Endodermal cell (in vitro differentiated cells): Measurements from ENCODE around the gene RAB44. TPM values are rescaled to one million over a fixed set of nuclear protein-coding genes. Genes with fewer than 3 reads are reported as not detected.

ENCODE experiments used
- DNase-seq: peaks from one replicate; pipeline ENCODE4 v3.0.0-alpha.2; 2017
- H3K27ac ChIP-seq: 2 replicates; pipeline ENCODE4 v1.5.1; 2013; ENCODE audit warnings: mild to moderate bottlenecking, low read depth, low read length, moderate library complexity
- H3K27me3 ChIP-seq: 2 replicates; pipeline ENCODE4 v1.6.1; 2013; ENCODE audit warnings: mild to moderate bottlenecking, low read length, moderate library complexity; ENCODE audit not compliant: insufficient read depth, control insufficient read depth, poor library complexity, severe bottlenecking
- H3K36me3 ChIP-seq: 2 replicates; pipeline ENCODE4 v1.7.0; 2013; ENCODE audit warnings: mild to moderate bottlenecking, low read length, moderate library complexity; ENCODE audit not compliant: control insufficient read depth, insufficient read depth
- H3K4me1 ChIP-seq: one replicate; pipeline ENCODE4 v1.7.0; 2013; ENCODE audit warnings: low read length; ENCODE audit not compliant: control insufficient read depth, insufficient read depth
- H3K4me3 ChIP-seq: 2 replicates; pipeline ENCODE4 v1.5.1; 2013; ENCODE audit warnings: mild to moderate bottlenecking, low read length, moderate library complexity
- H3K9ac ChIP-seq: 2 replicates; pipeline ENCODE4 v1.6.1; 2013; ENCODE audit warnings: mild to moderate bottlenecking, low read length, moderate library complexity; ENCODE audit not compliant: poor library complexity, severe bottlenecking; ENCODE audit errors: extremely low read depth
- H3K9me3 ChIP-seq: 2 replicates; pipeline ENCODE4 v1.6.1; 2013; ENCODE audit warnings: mild to moderate bottlenecking, low read length, moderate library complexity; ENCODE audit not compliant: control insufficient read depth
- H3K27ac Mint-ChIP-seq: 2 replicates; pipeline ENCODE4 v1.8.0; 2020; ENCODE audit warnings: mixed read lengths
- H3K27me3 Mint-ChIP-seq: 2 replicates; pipeline ENCODE4 v1.8.0; 2021; ENCODE audit warnings: mild to moderate bottlenecking, mixed read lengths; ENCODE audit not compliant: insufficient read depth
- H3K36me3 Mint-ChIP-seq: 2 replicates; pipeline ENCODE4 v1.8.0; 2020; ENCODE audit warnings: low read depth, mixed read lengths
- H3K4me1 Mint-ChIP-seq: 2 replicates; pipeline ENCODE4 v1.8.0; 2020; ENCODE audit warnings: mixed read lengths
- H3K4me3 Mint-ChIP-seq: 2 replicates; pipeline ENCODE4 v1.8.0; 2020; ENCODE audit warnings: mild to moderate bottlenecking, moderate library complexity, mixed read lengths
- H3K9me3 Mint-ChIP-seq: 2 replicates; pipeline ENCODE4 v1.8.0; 2020; ENCODE audit warnings: mild to moderate bottlenecking, mixed read lengths
- WGBS, 2 experiments: methylation state at CpG; one replicate each; pipeline versions ENCODE4 v1.1.5 to v1.1.7; 2013; ENCODE audit warnings: missing lambda C conversion rate in 2 of 2, mixed read lengths in 1 of 2; ENCODE audit not compliant: insufficient coverage in 1 of 2, insufficient read length in 1 of 2; 5-methylcytosine and 5-hydroxymethylcytosine counted together
- total RNA-seq, 2 donors: library from RNA; stranded (reverse); fragmentation: NEBNext Ultra II Directional in 1 of 2; extraction: Animal tissue kit (Norgen Biotek cat#: 25700) in 1 of 2; gene quantifications; 2 replicates in 1 of 2; 3 replicates in 1 of 2; pipeline ENCODE4 v1.2.1, GENCODE V29; 2021
- TF ChIP-seq, protein P1 (sequence below): fragments of 200-600 bp; sonication (generic); conservative IDR thresholded peaks from 2 replicates; pipeline ENCODE4 v1.5.0; 2021; ENCODE audit warnings: antibody characterized with exemption, mild to moderate bottlenecking

Gene RAB44
- total RNA-seq, 2 donors from 2014 or later, result not detected

DNA sequence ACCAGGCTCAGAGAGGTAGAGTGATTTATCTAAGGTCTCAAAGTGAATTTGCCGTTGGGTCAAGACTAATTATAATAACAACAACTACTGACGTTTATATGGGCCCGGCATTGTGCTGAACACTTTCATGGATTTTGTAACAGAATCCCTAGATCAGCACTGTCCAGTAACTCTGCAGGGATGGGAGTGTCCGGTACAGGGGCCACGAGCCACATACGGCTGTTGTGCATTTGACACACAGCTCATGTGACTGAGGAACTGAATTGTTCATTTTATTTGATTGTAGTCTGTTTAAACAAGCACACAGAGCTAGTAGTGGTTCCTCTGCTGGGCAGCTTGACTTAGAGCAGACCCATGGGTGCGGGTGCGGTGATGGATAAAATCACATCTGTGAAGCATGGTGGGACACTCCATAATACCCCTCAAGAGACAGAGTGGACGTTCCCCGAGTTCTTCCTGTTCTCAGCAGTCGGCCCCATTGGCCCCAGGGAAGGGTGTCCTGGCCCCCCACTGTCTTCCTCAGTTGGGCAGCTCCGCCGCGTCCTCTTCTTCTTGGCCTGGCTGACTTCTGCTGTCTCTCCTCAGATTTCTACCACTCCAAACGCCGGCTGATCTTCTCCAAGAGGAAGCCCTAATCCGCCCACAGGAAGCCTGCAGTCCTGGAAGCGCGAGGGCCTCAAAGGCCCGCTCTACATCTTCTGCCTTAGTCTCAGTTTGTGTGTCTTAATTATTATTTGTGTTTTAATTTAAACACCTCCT is 12.3 kb upstream of the RAB44 start:
- peaks cover 20% of the 10 kb centered on the region for H3K27me3 Mint-ChIP-seq
- no peaks in the 10 kb centered on the region for H3K9me3 ChIP-seq
- H3K9me3 Mint-ChIP-seq, result no peaks in the 10 kb centered on the region
- no peaks in the 10 kb centered on the region for H3K36me3 Mint-ChIP-seq
- peaks cover 3% of the 10 kb centered on the region for H3K4me1 ChIP-seq
- H3K27ac Mint-ChIP-seq, result no peak overlapping the region
- H3K4me3 ChIP-seq, result no peak overlapping the region
- H3K4me1 Mint-ChIP-seq, result peaks cover 2% of the 10 kb centered on the region
- H3K27ac ChIP-seq, result no peak overlapping the region
- 93 to 95% methylated on average over 8 to 20 of the region's 20 CpGs for WGBS, 2 experiments
- TF ChIP-seq, protein P1, sequence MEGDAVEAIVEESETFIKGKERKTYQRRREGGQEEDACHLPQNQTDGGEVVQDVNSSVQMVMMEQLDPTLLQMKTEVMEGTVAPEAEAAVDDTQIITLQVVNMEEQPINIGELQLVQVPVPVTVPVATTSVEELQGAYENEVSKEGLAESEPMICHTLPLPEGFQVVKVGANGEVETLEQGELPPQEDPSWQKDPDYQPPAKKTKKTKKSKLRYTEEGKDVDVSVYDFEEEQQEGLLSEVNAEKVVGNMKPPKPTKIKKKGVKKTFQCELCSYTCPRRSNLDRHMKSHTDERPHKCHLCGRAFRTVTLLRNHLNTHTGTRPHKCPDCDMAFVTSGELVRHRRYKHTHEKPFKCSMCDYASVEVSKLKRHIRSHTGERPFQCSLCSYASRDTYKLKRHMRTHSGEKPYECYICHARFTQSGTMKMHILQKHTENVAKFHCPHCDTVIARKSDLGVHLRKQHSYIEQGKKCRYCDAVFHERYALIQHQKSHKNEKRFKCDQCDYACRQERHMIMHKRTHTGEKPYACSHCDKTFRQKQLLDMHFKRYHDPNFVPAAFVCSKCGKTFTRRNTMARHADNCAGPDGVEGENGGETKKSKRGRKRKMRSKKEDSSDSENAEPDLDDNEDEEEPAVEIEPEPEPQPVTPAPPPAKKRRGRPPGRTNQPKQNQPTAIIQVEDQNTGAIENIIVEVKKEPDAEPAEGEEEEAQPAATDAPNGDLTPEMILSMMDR, result no peak
- H3K4me3 Mint-ChIP-seq, result no peak overlapping the region
- H3K27me3 ChIP-seq, result peaks cover 23% of the 10 kb centered on the region
- DNase-seq, result peak; percentile 29
- no peak overlapping the region for H3K9ac ChIP-seq
- H3K36me3 ChIP-seq, result peaks cover 8% of the 10 kb centered on the region

DNA sequence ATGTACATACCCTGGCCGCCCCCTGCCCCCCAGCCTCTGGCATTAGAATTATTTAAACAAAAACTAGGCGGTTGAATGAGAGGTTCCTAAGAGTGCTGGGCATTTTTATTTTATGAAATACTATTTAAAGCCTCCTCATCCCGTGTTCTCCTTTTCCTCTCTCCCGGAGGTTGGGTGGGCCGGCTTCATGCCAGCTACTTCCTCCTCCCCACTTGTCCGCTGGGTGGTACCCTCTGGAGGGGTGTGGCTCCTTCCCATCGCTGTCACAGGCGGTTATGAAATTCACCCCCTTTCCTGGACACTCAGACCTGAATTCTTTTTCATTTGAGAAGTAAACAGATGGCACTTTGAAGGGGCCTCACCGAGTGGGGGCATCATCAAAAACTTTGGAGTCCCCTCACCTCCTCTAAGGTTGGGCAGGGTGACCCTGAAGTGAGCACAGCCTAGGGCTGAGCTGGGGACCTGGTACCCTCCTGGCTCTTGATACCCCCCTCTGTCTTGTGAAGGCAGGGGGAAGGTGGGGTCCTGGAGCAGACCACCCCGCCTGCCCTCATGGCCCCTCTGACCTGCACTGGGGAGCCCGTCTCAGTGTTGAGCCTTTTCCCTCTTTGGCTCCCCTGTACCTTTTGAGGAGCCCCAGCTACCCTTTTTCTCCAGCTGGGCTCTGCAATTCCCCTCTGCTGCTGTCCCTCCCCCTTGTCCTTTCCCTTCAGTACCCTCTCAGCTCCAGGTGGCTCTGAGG is 11.5 kb upstream of the RAB44 start:
- TF ChIP-seq, protein P1, result no peak
- Histone ChIP-seq H3K27me3 (peaks cover 15% of the 10 kb centered on the region), H3K9me3 (no peaks in the 10 kb centered on the region), H3K36me3 (peaks cover 8% of the 10 kb centered on the region), H3K4me3 (no peak overlapping the region), H3K9ac (no peak overlapping the region), H3K4me1 (peaks cover 3% of the 10 kb centered on the region), H3K27ac (no peak overlapping the region)
- DNase-seq, result peak; percentile 20
- Mint-ChIP-seq H3K4me1 (peaks cover 2% of the 10 kb centered on the region), H3K36me3 (no peaks in the 10 kb centered on the region), H3K9me3 (no peaks in the 10 kb centered on the region), H3K27ac (no peak overlapping the region), H3K27me3 (peaks cover 12% of the 10 kb centered on the region), H3K4me3 (no peak overlapping the region)
- WGBS, 2 experiments, result 91 to 96% methylated on average over 7 to 10 of the region's 11 CpGs

DNA sequence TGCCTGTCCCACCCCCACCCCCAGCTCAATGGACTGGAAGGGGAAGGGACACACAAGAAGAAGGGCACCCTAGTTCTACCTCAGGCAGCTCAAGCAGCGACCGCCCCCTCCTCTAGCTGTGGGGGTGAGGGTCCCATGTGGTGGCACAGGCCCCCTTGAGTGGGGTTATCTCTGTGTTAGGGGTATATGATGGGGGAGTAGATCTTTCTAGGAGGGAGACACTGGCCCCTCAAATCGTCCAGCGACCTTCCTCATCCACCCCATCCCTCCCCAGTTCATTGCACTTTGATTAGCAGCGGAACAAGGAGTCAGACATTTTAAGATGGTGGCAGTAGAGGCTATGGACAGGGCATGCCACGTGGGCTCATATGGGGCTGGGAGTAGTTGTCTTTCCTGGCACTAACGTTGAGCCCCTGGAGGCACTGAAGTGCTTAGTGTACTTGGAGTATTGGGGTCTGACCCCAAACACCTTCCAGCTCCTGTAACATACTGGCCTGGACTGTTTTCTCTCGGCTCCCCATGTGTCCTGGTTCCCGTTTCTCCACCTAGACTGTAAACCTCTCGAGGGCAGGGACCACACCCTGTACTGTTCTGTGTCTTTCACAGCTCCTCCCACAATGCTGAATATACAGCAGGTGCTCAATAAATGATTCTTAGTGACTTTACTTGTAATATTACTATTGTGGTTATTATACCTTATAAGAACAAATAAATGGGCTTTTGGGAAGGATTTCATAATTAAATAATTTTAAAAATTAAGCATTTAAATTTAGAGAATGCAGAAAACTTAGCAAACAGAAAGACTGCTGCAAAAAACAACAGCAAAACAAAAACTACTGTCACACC is 10.7 kb upstream of the RAB44 start:
- peak; percentile 25 for DNase-seq
- H3K27me3 Mint-ChIP-seq, result peaks cover 7% of the 10 kb centered on the region
- H3K4me1 Mint-ChIP-seq, result peaks cover 2% of the 10 kb centered on the region

More for the DNA sequence above, 10.7 kb upstream of the RAB44 start:
- Histone ChIP-seq H3K27ac (no peak overlapping the region), H3K36me3 (peaks cover 8% of the 10 kb centered on the region), H3K9ac (no peak overlapping the region), H3K27me3 (peaks cover 14% of the 10 kb centered on the region), H3K4me3 (no peak overlapping the region), H3K9me3 (no peaks in the 10 kb centered on the region), H3K4me1 (peaks cover 3% of the 10 kb centered on the region)
- WGBS, 2 experiments, result 94% methylated on average over 5 to 10 of the region's 10 CpGs
- no peak overlapping the region for H3K4me3 Mint-ChIP-seq
- H3K36me3 Mint-ChIP-seq, result no peaks in the 10 kb centered on the region
- TF ChIP-seq, protein P1, result no peak
- no peak overlapping the region for H3K27ac Mint-ChIP-seq
- no peaks in the 10 kb centered on the region for H3K9me3 Mint-ChIP-seq
